Caco-2 (cell line): Measurements from ENCODE around the gene PADI6. TPM values are rescaled to one million over a fixed set of nuclear protein-coding genes. Genes with fewer than 3 reads are reported as not detected.
A peak's percentile ranks its signal among the peaks of the same experiment; 100 is the strongest.

Experiments used
- BruUV-seq: library from RNA; stranded (reverse); fragments of 400-500 nt; replicated peaks from 2 replicates; lab custom pipeline; 2021; lab: Mats Ljungman, UMichigan
- CTCF ChIA-PET: fragments of 300-600 bp; sonication (Branson Sonifier 250); formaldehyde crosslinking; loops from one replicate; lab custom pipeline; 2022; ENCODE audit warnings: antibody characterized with exemption; lab: Charles Lee
- POLR2A ChIA-PET: fragments of 300-600 bp; sonication (Branson Sonifier 250); formaldehyde crosslinking; loops from one replicate; lab custom pipeline; 2022; ENCODE audit warnings: antibody characterized with exemption; lab: Charles Lee
- DNase-seq, 2 experiments: peaks; one replicate each; pipeline versions ENCODE4 v3.0.0 to v3.0.0-alpha.2; 2020 to 2022
- H3K27me3 ChIP-seq: replicated peaks from 2 replicates; pipeline ENCODE4 v1.6.0; 2011; ENCODE audit warnings: low read length; ENCODE audit not compliant: control insufficient read depth, insufficient read depth
- H3K36me3 ChIP-seq: 2 replicates; pipeline ENCODE4 v1.5.1; 2011; ENCODE audit warnings: low read length; ENCODE audit not compliant: control insufficient read depth, insufficient read depth
- H3K4me1 ChIP-seq: fragments of 250-450 bp; sonication (Bioruptor Pico); 2 replicates; pipeline ENCODE4 v1.5.1; 2020; ENCODE audit warnings: mild to moderate bottlenecking
- H3K4me3 ChIP-seq: 2 replicates; pipeline ENCODE4 v1.5.1; 2011; ENCODE audit warnings: low read depth, mild to moderate bottlenecking, control low read depth, low read length
- H3K9me3 ChIP-seq: fragments of 250-450 bp; sonication (Bioruptor Pico); 2 replicates; pipeline ENCODE4 v1.5.1; 2020; ENCODE audit warnings: mild to moderate bottlenecking, moderate library complexity
- H3K27ac Mint-ChIP-seq: one replicate; pipeline ENCODE4 v1.8.0; 2022; ENCODE audit warnings: mixed read lengths; ENCODE audit not compliant: unreplicated experiment
- H3K27me3 Mint-ChIP-seq: one replicate; pipeline ENCODE4 v1.8.0; 2022; ENCODE audit warnings: mixed read lengths; ENCODE audit not compliant: insufficient read depth, unreplicated experiment
- H3K36me3 Mint-ChIP-seq: one replicate; pipeline ENCODE4 v1.8.0; 2022; ENCODE audit warnings: mild to moderate bottlenecking, mixed read lengths; ENCODE audit not compliant: insufficient read depth, unreplicated experiment
- H3K4me1 Mint-ChIP-seq: one replicate; pipeline ENCODE4 v1.8.0; 2022; ENCODE audit warnings: low read depth, mixed read lengths; ENCODE audit not compliant: unreplicated experiment
- H3K4me3 Mint-ChIP-seq: one replicate; pipeline ENCODE4 v1.8.0; 2022; ENCODE audit warnings: mild to moderate bottlenecking, moderate library complexity, mixed read lengths; ENCODE audit not compliant: unreplicated experiment
- H3K9me3 Mint-ChIP-seq: one replicate; pipeline ENCODE4 v1.8.0; 2022; ENCODE audit warnings: mixed read lengths; ENCODE audit not compliant: unreplicated experiment
- CTCF ChIP-seq, 2 experiments: fragments of 200-600 bp in 1 of 2; IDR thresholded peaks; 1 replicate in 1 of 2; 2 replicates in 1 of 2; pipeline versions ENCODE4 v1.5.1 to v1.8.0; 2011 to 2022; ENCODE audit warnings: antibody characterized with exemption in 1 of 2, control low read depth in 1 of 2, inconsistent platforms in 1 of 2, low read depth in 1 of 2, low read length in 1 of 2, mild to moderate bottlenecking in 1 of 2, moderate library complexity in 1 of 2; ENCODE audit not compliant: insufficient read depth in 1 of 2, severe bottlenecking in 1 of 2, unreplicated experiment in 1 of 2
- intact Hi-C: fragments of 100-400 bp; cut with micrococcal nuclease; formaldehyde crosslinking; loops from one replicate; pipeline ENCODE4 v1.10.0; 2022; ENCODE audit not compliant: unreplicated experiment
- total RNA-seq: library from RNA; stranded (reverse); gene quantifications from 2 replicates; pipeline ENCODE4 v1.2.3, GENCODE V29; 2022

The PADI6 gene
- total RNA-seq, 1 experiment from 2014 or later, result not detected

GRCh38 chr1:17441993-17442357 is 70.0 kb downstream of the PADI6 start:
- Mint-ChIP-seq H3K9me3 (no peaks in the 10 kb centered on the region), H3K4me3 (peak overlapping the region; percentile 85), H3K4me1 (peaks cover 16% of the 10 kb centered on the region), H3K27ac (peak overlapping the region; percentile 93), H3K36me3 (peaks cover 23% of the 10 kb centered on the region), H3K27me3 (no peaks in the 10 kb centered on the region)
- Histone ChIP-seq H3K27me3 (no peaks in the 10 kb centered on the region), H3K4me1 (peaks cover 21% of the 10 kb centered on the region), H3K9me3 (no peaks in the 10 kb centered on the region), H3K4me3 (no peak overlapping the region), H3K36me3 (no peaks in the 10 kb centered on the region)
- DNase-seq, result no peak
- intact Hi-C loops, result loop anchor here (5.0 kb wide), 1 partner anchor 35 kb away; no protein-coding TSS in a partner anchor
- TF ChIP-seq CTCF (IDR thresholded peaks at IDR 0.05; ENCODE audit: insufficient read depth in 1 of 2, low read depth in 1 of 2, low read length in 1 of 2, severe bottlenecking in 1 of 2, unreplicated experiment in 1 of 2), result no peak
- POLR2A ChIA-PET, result interaction anchor here (0.6 kb wide), 1 partner anchor 156 kb away, joined by 4 read pairs; no protein-coding TSS in a partner anchor
- CTCF ChIA-PET, result interaction anchor here (0.6 to 1.9 kb wide), 2 partner anchors 10 to 317 kb away, joined by 3 to 5 read pairs; no protein-coding TSS in a partner anchor
- BruUV-seq, result no TSS peak

GRCh38 chr1:17442841-17443240 is 70.8 kb downstream of the PADI6 start:
- Histone ChIP-seq H3K4me3 (no peak overlapping the region), H3K9me3 (no peaks in the 10 kb centered on the region), H3K36me3 (no peaks in the 10 kb centered on the region), H3K4me1 (peaks cover 21% of the 10 kb centered on the region), H3K27me3 (no peaks in the 10 kb centered on the region)
- no peaks in the 10 kb centered on the region for H3K27me3 Mint-ChIP-seq
- H3K9me3 Mint-ChIP-seq, result no peaks in the 10 kb centered on the region
- no peak overlapping the region for H3K4me3 Mint-ChIP-seq
- BruUV-seq, result no TSS peak
- intact Hi-C loops, result loop anchor here (5.0 kb wide), 1 partner anchor 34 kb away; no protein-coding TSS in a partner anchor
- CTCF ChIA-PET, result no interaction called here
- no peak for DNase-seq
- H3K27ac Mint-ChIP-seq, result peak overlapping the region; percentile 53
- H3K4me1 Mint-ChIP-seq, result peaks cover 16% of the 10 kb centered on the region
- POLR2A ChIA-PET, result no interaction called here
- H3K36me3 Mint-ChIP-seq, result peaks cover 20% of the 10 kb centered on the region
- no peak for TF ChIP-seq CTCF (IDR thresholded peaks at IDR 0.05; ENCODE audit: insufficient read depth in 1 of 2, low read depth in 1 of 2, low read length in 1 of 2, severe bottlenecking in 1 of 2, unreplicated experiment in 1 of 2)

- no peaks in the 10 kb centered on the region for H3K36me3 ChIP-seq
- intact Hi-C loops, result no loop called here
- CTCF ChIA-PET, result no interaction called here
- no peaks in the 10 kb centered on the region for H3K27me3 ChIP-seq
- no peaks in the 10 kb centered on the region for H3K9me3 ChIP-seq
- H3K4me1 ChIP-seq, result no peaks in the 10 kb centered on the region
- H3K27me3 Mint-ChIP-seq, result no peaks in the 10 kb centered on the region
- DNase-seq, result no peak
- no peak overlapping the region for H3K4me3 ChIP-seq
- no peaks in the 10 kb centered on the region for H3K9me3 Mint-ChIP-seq
- no peaks in the 10 kb centered on the region for H3K36me3 Mint-ChIP-seq
- no peak for TF ChIP-seq CTCF (IDR thresholded peaks at IDR 0.05; ENCODE audit: insufficient read depth in 1 of 2, low read depth in 1 of 2, low read length in 1 of 2, severe bottlenecking in 1 of 2, unreplicated experiment in 1 of 2)
- no peaks in the 10 kb centered on the region for H3K4me1 Mint-ChIP-seq
- no peak overlapping the region for H3K27ac Mint-ChIP-seq
- POLR2A ChIA-PET, result no interaction called here
- H3K4me3 Mint-ChIP-seq, result no peak overlapping the region
- no TSS peak for BruUV-seq
Observed at GRCh38 chr1:17447501-17447992, 75.6 kb downstream of the PADI6 start.

Other genes with a start within 250 kb of the PADI6 start
- gene PADI1, start 167.1 kb upstream of the PADI6 start, total RNA-seq, result not detected in 2 replicates
- gene PADI3, start 123.1 kb upstream of the PADI6 start, total RNA-seq, result not detected in 2 replicates
- not detected in 2 replicates for gene PADI4, start 64.0 kb upstream of the PADI6 start, total RNA-seq
- gene RCC2, start 67.5 kb downstream of the PADI6 start, total RNA-seq, result 101 and 103 TPM in 2 replicates
- gene ARHGEF10L, start 167.5 kb downstream of the PADI6 start, total RNA-seq, result 31.3 and 34.0 TPM in 2 replicates